Coronary artery (tissue), 2 donors: Measurements from ENCODE around the gene KRT3.

ENCODE experiments used
- DNase-seq: peaks from one replicate; pipeline ENCODE4 v3.0.0-alpha.2; 2017; ENCODE audit warnings: low spot score
- H3K27ac ChIP-seq, 2 donors: fragments of 200-600 bp; sonication (generic); one replicate each; pipeline ENCODE4 v1.5.1; 2016 to 2019
- H3K4me3 ChIP-seq: fragments of 200-600 bp; sonication (generic); 2 replicates; pipeline ENCODE4 v1.5.1; 2016; ENCODE audit warnings: mild to moderate bottlenecking, moderate library complexity
- TF ChIP-seq, protein P1 (sequence below): fragments of 200-600 bp; sonication (generic); IDR thresholded peaks from one replicate; pipeline ENCODE4 v1.5.1; 2019; ENCODE audit warnings: antibody characterized with exemption

KRT3 gene

DNA sequence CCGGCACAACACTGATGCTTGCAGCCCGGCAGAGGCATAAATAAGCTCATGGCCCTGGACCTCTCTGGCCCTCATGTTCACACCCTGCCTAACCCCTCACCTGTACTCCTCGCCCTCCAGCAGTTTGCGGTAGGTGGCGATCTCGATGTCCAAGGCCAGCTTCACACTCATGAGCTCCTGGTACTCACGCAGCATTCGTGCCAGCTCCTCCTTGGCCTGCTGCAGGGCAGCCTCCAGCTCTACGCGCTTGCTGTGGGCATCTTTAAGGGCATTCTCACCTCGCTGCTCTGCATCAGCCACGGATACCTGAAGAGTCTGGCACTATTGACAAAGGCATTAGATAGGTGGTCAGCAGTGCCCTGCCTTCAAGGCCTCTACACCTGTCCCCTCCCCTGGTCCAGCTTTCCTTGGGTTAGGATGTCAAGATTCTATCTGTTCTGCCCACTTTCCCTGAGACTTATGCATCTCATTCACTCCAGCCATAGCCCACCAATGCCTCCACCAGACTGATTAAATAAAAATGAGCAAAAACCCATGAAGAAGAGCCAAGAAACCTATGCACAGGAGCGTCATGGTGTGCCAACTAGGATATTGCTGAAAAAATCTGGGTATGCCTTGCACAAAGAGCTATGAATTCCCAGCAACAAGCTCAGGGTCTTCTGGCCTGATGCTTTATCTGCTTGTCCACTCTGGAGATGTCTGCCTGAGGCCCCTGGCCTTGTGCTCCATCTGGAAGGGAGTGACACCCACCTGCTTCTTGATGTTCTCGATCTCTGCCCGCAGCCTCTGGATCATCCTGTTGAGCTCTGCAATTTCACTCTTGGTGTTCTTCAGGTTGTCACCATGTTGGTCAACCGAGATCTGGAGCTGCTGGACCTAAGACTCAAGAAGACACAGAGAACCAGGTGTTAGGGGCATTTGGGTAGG lies 11.9 kb upstream of the KRT3 start:
- DNase-seq, result no peak
- H3K4me3 ChIP-seq, result no peak overlapping the region
- TF ChIP-seq, protein P1, sequence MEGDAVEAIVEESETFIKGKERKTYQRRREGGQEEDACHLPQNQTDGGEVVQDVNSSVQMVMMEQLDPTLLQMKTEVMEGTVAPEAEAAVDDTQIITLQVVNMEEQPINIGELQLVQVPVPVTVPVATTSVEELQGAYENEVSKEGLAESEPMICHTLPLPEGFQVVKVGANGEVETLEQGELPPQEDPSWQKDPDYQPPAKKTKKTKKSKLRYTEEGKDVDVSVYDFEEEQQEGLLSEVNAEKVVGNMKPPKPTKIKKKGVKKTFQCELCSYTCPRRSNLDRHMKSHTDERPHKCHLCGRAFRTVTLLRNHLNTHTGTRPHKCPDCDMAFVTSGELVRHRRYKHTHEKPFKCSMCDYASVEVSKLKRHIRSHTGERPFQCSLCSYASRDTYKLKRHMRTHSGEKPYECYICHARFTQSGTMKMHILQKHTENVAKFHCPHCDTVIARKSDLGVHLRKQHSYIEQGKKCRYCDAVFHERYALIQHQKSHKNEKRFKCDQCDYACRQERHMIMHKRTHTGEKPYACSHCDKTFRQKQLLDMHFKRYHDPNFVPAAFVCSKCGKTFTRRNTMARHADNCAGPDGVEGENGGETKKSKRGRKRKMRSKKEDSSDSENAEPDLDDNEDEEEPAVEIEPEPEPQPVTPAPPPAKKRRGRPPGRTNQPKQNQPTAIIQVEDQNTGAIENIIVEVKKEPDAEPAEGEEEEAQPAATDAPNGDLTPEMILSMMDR, result no peak
- no peak overlapping the region for H3K27ac ChIP-seq

DNA sequence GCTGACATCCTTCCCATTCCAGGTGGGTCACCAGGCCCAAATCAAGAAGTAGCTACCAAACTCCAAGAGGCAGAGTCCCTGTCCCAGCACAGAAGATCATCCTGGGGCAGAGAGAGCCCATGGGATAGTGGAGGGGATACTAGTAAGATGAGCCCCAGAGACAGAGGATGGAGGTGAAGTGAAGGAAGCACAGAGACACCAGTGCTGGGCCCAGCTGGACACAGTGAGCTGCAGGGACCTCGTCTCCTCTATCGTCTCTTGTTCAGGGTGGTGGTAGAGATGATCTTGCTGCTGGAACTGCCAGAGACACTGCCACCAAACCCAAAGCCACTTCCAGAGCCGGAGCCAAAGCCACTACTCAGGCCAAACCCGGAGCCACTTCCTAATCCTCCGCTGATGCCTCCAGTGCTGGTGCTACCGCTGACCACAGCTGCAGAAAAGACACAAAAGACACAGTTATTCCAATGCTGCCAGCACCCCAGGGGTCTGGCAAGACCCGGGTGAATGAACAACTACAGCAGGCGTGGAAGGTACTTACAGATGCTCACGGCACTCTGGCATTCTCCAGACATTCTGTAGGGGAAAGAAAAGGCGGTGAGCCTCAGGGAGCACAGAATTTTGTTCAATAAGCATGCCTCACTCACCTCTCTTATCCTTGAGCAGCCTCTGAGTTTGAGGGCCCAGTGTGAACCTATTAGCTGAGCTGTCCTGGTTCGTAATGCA lies 11.1 kb upstream of the KRT3 start:
- DNase-seq, result no peak
- TF ChIP-seq, protein P1, result no peak
- Histone ChIP-seq H3K4me3 (no peak overlapping the region), H3K27ac (no peak overlapping the region)

DNA sequence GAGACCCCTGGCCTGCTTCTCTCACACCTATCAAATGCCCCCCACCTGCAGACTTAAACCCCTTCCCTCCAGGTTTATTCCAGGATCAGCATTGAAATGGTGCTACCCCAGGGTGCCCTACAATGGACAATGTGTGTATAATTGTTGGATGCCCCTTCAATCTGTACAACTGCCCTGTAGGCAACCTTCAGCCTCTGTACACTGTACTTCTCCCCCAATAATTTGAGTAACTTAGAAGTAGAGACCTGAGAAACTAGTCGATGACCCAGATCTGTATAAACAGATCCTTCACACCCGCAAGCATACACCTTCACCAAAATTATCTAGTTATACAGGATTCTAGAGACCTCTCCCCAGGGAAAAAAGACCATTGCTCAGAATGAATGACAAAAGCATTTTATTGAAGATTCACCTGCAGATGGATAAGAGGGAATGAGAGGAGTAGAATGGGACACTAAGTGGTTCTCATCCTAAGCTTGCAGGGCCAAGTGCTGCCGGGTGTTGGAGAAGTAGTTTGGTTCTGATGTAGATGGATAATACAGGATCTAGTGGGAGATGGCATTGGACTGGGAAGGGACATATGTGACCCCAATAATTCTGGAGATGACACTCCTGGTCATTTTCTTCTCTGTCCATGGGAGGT lies 10.4 kb upstream of the KRT3 start:
- H3K4me3 ChIP-seq, result no peak overlapping the region
- DNase-seq, result no peak
- H3K27ac ChIP-seq, result no peak overlapping the region
- TF ChIP-seq, protein P1, result no peak

DNA sequence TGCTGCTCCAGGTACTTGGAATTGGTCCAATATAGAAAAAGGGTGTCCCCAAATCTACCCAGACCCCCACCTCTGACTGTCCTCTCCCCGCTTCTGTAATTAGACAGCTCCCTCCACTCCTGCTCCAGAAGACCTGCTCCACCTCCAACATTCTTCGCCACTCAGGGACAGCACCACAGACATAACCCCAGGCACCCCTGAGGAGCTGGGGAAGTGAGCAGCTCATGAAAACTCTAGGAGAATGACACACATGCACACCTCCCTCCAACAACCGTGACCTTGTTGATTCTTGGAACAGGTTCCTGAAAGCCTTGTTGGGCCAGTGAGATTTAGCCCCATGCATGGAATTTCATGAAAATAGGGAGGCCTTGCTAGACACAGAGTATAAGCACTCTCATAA lies 9.8 kb upstream of the KRT3 start:
- no peak overlapping the region for H3K4me3 ChIP-seq
- TF ChIP-seq, protein P1, result no peak
- DNase-seq, result no peak
- no peak overlapping the region for H3K27ac ChIP-seq

DNA sequence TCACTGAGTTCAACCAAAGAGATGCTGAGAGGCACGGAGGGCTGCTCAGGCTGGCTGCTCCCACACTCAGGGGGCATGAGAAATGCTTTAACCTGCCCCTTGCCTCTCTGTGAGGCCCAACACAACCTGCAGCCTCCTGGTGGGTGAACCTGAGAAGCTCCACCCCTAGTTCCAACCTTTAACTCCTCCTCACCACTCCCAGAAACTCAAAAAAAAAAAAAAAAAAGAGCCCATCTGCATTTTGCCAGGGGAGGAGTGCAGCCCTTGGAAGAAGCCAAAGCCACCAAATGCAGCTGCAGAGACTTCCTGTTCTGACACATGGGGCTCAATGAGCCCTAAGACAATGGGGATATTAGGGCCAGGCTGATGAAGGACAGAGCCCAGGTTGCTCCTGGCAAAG lies 9.1 kb upstream of the KRT3 start:
- TF ChIP-seq, protein P1, result no peak
- H3K4me3 ChIP-seq, result no peak overlapping the region
- DNase-seq, result no peak

DNA sequence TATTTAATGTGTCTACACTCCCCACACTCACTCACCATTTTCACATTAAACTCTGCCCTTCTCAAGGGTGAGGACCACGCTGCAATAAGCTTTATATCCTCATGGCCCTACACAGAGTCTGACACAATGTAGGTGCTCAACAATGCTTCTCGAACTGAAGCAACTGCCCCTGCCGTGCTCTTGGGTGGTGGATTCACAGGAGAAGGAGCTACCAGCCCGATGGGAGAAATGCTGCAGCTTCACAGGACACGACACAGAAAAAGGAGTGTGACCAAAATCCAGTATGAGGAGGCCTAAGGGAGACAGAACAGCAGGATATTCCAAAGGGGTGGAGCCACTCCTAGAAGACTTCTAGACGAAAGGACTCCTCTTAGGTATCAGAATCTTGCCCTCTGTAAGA lies 6.5 kb upstream of the KRT3 start:
- TF ChIP-seq, protein P1, result no peak
- no peak overlapping the region for H3K4me3 ChIP-seq
- H3K27ac ChIP-seq, result no peak overlapping the region
- DNase-seq, result no peak

More for the DNA sequence above, 9.1 kb upstream of the KRT3 start:
- no peak overlapping the region for H3K27ac ChIP-seq
